ENCODE results near the gene C2orf49.

DNA sequence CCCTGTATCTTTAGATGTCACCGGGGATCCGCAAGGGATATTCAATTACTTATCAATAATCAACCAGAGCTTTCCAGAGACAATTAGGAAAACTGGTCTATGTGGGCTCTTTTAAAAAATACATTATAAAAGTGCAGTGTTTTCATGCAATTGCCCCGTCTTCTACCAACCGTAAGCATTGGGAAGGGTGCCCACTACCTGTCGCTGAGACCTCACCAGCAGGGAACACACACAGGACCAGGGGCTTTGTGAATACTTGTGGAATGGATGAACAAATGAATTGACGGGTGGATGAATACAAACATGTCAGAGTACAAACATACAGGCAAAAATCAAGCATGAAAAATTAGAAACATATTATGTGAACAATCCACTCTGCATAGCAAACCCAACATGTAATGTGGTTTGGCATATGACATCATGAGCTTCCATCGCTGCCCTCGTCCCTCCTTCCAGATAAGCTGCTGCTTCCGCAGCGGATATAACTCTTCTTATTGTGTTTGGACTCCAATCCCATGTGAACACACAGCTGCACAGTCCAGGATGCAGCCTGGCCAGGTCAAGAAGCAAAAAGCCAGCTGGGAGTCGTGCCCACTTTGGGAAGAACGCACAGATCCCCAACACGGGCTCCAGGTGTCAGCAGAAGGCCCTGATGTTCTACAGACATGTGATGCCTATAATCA lies 56.2 kb downstream of the C2orf49 start:
- no peak for TF ChIP-seq BHLHE40 (IDR thresholded peaks at IDR 0.05; ENCODE audit: borderline replicate concordance)
- TF ChIP-seq NFRKB (IDR thresholded peaks at IDR 0.05), result no peak
- no peak for TF ChIP-seq FOXA1 (IDR thresholded peaks at IDR 0.05)
- no peak for TF ChIP-seq HDGF (IDR thresholded peaks at IDR 0.05; ENCODE audit: borderline replicate concordance)
- no peak for TF ChIP-seq L3MBTL2 (conservative IDR thresholded peaks at IDR 0.05)
- no peak for TF ChIP-seq SP1 (IDR thresholded peaks at IDR 0.05)
- no peak for TF ChIP-seq ZNF384 (IDR thresholded peaks at IDR 0.05)
- no peak for TF ChIP-seq CTBP1 (IDR thresholded peaks at IDR 0.05; ENCODE audit: borderline replicate concordance)
- TF ChIP-seq FOXK2 (IDR thresholded peaks at IDR 0.05), result no peak
- TF ChIP-seq FOXM1 (IDR thresholded peaks at IDR 0.05; ENCODE audit: borderline replicate concordance), result no peak
- no peak for TF ChIP-seq SUZ12 (IDR thresholded peaks at IDR 0.05)

Data from HEK293T (cell line).